ENCODE data around the gene TXNRD2.

TXNRD2 gene

DNA sequence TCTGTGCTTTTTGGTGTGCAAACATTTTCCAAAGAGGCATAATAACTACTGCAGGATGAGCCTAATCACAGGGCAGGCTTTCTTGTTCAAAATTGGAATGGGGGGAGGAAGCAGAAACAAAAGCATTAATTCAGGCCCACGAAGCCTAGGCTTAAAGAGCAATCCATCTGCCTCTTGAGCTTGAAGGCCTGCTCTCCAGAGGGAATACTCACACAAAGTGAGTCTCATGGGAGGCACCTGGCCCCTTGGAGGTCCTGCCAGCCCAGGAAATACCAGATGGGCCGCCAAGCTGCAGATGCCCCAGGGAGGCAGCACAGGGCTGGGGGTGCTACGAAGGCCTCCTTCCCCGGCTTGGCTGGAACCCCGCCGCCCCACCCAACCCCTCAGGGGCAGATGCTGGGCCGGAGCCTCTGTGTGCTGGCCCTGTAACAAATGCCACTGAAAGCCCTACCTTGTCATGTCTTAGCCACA, 39.3 kb downstream of the TXNRD2 start:
- no peak for DNase-seq

DNA sequence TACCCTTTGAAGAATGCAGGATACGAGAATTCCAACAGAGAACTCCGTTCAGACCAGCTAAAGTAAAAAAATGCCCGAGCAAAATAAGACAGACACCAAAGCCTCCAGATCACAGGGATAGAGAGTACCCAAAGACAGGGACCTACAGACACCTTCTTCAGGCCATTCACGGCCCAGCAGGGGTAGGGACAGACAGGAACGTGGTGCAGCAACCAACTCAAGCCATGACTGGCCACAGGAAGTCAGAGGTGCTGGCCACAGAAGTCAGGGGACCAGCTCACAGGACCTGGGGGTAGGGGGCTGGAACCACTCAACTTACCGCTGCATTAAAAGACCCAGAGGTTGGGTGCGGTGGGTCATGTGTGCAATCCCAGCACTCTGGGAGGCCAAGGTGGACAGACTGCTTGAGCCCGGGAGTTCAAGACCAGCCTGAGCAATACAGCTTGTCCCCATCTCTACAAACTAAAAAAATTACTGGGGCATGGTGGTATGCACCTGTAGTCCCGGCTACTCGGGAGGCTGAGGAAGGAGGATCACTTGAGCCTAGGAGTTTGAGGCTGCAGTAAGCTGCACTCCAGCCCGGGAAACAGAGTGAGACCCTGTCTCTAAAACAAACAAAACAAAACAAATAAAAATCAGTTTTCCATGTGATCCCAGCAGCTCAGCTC, 39.9 kb downstream of the TXNRD2 start:
- DNase-seq = no peak

DNA sequence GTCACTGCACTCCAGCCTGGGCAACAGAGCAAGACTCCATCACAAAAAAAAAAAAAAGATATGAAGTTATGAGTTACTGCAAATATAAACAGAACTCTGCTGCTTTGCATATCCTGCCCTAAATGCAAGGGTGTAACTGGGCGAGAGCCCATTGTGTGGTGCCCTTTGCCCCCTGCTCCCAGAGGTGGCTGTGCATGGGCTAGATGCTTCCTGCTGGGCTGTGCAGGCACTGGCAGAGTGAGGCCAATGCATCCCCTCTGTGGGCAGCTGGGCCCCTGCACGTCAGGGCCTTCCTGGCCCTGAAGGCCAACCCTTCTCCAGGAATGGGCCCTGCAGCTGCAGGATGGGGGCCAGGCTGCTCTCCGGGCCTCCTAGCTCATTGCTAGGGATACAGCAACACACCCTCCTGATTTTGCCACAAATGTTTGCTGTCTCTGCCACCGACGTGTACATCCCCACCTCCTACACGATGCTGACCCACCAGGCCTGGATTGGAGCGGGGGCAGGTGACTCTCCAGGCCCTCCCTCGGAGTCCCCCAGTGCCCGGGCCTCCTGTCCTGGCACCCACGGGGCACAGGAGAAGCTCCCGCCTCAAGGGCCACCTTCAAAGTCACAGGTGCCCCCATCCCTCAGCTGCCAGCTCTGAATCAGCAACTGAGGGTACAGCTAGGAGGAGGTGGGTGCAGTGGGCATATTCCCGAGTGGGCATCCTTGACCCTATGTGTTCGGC, 40.7 kb downstream of the TXNRD2 start:
- DNase-seq = no peak

DNA sequence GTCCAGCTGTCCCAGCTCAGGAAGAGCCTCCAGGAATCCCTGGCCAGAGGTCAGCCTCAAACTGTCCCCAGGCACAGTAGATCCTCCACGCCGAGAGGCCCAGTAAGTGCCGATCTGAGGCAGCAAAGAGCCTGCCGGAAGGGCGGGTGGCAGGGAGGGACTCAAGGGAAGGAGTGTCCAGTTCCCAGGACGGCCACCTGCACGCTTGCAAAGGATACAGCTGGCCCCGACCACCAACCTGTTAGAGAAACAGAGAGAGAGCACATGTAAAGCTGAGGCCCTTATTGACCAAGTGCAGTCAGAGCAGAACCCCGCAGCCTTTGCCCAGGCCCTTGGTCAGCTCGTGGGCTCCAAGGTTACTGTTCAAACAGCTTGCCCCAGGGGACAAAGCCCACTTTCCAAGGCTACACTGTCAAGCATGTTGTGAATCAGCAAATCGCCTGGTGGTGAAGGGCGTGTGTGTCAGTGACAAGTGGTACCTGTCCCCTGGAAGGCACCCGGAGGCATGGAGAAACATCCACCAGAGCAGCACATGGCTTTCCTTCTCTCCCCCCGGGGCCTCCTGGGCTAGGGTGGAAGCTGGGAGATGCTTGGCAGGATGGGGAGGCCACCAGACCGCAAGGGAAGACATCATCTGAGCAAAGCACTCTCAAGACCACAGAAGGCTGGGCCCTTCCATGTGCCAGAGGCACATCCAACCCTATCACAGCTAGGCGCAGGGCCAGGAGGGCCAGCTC, 42.6 kb downstream of the TXNRD2 start:
- DNase-seq = no peak

DNA sequence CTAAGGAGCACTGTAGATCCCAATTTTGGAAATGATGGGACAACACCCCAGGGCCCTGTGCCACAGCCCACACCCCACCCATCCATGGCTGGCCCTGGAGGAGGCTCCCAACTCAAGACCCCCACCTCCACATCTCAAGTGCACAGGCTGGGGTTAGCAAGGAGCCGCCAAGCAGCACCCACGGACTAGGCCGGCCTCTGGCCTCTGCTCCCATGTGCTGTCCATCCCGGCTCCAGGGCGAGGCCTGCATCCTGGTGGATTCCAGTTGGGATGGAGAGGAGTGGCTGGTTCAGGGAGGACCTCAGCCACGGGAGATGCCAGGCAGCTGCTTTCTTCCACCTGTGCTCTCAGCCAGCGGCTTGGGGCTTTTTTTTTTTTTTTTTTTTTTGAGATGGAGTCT, 43.5 kb downstream of the TXNRD2 start:
- no peak for DNase-seq

DNA sequence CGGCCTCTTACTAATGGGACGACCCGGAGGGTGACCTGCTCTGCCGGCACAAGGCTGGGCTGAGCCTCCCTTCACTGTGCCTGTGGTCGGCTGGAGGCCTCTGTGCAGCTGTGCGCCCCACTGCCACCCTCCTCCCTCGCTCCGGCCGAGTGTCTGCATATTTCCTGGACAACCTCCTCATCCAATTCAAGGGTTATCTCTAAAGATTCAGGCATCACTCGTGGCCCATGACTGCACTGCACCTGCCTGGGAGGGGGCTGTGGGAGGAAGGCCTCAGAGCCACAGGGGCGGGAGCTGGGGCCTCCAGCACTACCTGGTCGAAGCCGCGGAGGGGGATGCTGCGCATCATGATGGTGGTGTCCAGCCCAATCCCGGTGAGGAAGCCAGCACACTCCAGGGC, 43.9 kb downstream of the TXNRD2 start:
- no peak for DNase-seq

DNA sequence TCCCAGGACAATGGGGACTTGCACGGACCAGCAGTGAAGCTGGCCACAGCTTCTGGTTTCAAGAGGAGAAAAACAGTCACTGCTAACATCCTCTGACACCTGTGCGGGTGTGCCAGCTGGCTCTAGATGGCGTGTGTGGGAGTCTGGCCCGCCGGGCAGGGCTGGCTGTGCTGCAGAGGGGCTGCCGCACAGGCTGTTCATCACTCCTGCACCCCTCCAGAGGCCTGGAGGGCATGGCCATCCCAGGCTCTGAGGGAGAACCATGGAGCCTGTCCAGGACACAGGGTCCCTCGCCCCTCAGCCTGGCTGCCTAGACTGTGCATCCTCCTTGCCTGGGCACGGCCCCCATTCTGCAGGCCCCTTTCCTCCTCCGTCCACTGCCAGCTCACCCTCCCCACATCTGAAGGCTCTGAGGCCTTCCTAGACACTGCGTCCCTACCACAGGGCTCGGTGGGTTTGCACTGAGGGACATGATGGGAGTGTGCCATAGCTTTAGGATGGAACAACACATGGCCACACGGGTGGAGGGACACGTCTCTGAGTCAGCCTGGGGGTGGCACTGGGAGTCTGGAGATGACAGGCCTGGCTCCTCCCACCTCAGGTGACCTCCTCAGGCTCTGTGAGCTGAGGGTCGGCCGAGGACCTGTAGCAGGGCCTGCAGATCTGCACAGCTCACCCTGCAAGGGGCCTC, 44.8 kb downstream of the TXNRD2 start:
- peak in 4 of 6 experiments; percentile 14 to 45 (median 30) for DNase-seq

DNA sequence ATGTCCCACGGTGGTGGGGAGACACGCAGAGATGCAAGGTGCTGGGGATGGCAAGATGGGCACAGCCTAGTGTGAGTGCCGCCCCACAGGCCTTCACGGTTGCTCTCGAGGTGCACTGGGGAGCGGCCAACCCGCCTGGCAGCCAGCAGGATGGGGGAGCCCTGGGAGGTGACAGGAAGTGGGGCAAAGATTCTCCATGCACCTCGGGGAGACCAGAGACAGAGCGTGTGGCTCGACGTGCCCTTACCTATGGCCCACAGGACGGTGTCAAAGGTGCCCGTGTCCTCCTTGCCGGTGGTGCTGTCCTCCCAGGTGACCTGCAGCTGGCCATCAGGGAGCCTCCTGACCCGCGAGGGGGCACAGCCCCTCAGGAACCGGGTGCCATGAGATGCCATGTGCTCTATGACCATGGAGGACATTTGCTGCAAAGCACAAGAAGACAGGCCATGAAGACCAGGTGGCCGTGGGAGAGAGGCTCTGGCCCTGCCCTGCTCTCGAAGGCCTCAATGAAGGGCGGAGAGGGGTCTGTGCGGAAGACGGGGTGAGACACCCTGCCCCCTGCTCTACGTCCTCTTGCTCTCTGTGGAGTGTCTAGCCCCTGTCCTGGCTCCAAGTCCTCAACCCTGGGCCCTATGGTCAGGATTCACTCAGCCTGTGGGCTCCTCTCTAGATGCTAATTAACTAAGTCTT, 46.3 kb downstream of the TXNRD2 start:
- peak in 2 of 6 experiments; percentile 11 to 21 for DNase-seq

DNA sequence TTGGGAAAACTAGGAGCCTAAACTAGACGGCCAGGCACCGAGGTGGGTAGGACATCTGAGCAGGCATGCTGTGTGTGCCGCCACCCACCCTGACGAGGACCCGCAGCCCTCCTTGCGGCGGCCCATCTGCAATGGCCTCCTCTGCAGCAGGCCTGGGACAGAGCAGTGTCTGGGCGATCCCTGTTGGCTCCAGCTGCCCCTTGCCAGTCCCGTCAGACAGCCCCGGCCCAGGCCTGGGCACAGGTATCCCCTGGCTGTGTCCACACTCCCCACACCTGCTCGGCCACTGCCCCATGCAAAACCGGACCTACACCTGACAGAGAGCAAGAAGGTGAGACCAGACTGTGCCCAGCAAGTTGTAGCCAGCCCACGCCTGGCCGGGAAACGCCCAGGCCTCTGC, 48.3 kb downstream of the TXNRD2 start:
- DNase-seq = no peak

DNA sequence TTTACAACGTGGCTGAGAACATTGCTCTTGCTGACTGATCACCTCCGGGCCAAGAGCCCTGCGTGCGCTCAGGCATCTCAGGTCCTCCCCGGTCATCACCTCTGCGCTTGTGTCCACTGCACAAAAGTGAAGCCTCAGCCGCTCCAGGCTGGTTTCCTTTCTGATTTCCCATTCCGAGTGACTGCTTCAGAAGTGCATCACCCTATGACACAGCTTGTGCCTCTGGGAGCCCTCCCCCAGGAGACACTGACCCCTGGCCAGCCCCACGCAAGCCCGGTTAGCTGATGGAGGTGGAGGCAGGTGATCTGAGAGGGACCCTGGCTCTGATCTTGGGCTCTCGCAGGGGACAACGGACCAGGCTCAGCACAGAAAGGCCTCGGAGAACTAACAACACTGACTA, 48.7 kb downstream of the TXNRD2 start:
- DNase-seq = no peak

DNA sequence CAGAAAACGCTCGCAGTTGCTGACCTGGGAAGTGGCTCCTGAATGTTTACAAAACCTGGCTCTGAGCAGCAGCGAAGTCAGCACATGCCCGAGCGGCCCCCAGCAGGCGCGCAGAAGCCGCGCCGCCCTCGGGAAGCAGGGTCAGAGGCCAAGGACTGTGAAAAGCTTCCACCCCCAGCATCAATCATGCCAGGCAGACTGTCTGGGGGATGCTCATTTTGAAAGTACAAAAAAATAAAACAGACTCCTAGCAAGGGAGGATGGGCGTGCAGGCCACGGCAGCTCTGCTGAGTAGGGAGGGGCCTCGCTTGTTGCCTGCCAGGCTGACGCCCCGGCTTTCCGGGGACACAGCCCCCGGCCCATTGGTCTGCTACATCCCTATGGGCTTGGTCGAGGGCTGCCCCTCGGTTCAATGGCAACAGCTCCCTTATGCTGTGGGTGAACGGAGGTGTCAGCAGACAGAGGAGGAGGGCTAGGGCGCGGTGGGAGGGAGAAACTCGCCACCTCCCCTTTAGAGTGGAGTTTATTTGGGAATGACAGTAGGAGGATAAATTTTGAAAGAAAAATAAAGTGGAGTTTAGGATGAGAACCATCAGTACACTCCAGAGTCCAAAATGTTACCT, 49.2 kb downstream of the TXNRD2 start:
- DNase-seq = peak; percentile 45 to 72 (median 58)

DNA sequence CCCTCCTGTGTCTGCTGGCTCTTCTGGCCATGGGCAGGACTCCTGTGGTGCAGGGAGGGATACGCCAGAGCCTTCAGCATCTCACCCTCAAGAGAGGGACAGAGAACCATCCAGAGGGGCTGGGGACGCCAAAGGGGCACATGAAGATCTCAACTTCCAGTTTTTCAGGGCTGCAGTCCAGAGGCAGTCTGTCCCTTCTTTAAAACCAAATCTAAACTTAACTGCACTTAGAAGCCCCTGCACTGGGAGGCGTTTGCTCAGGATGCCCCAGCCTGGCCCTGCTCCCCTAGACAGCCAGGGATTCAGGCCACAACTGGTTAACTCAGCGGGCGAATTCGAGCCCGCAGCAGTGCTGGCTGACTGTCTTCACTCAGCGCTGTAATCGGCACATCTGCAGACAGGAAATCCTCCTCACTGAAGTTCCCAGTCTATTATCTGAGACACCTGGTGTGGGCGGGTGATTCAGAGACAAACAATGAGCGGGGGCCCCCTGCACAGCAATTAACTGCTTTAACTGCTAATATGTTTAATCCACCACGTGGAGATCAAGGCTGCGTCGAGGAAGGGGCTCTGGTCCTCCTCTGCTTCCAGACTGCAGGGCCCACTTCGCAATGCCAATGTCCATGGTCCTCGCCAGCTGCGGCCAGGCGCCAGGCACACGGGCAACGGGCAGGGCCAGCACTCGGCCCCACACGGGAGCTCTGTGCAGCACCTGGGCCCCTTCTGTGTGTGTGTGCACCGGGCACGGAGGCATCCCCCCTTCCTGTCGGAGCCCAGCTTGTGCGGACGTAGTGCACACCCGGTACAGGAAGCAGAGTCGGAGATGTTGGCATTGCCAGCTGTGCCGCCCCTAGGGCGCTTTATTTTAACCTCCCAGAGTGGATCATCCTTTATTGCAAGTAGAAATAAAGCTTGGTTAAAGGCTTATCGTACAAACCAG, 50.0 kb downstream of the TXNRD2 start:
- DNase-seq = peak; percentile 67 to 86 (median 80)

DNA sequence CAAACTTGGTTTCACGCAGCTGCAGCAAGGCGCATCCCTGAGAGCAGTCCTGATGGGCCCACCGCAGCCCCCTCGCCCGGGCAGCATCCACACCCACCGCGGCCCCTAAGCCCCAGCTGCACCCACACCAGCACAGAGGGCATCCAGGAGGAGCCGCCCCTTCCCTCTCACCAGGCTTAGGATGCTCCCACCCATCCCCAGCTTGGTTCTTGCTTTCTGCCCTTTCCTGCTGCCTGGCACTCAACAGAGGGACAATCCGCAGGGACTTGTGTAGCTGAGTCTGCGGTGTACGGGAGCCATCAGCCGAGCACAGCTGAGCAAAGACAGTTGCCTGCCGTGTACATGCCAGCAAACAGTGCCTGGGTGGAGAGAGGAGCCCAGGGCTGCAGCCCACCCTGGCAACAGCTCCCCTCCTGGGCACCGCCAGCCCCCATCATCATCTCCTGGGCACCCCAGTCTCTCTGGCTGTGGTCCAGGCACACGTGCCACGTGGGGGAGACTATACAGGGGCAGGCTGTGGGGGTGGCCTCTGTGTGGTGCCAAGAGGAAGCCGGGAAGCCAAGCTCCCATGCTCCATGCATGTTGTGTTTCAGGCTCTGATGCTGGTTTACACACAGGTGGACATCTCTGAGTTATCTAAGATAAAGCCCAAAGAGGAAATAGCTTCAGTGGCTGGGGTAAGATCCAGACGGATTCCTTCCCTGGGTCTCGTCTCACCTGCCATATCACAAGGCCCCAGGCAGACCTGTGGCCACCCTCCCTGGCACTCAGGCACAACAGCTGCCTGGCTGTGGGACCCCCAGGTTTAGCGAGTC, 50.9 kb downstream of the TXNRD2 start:
- peak in 1 of 6 experiments; percentile 37 for DNase-seq

DNA sequence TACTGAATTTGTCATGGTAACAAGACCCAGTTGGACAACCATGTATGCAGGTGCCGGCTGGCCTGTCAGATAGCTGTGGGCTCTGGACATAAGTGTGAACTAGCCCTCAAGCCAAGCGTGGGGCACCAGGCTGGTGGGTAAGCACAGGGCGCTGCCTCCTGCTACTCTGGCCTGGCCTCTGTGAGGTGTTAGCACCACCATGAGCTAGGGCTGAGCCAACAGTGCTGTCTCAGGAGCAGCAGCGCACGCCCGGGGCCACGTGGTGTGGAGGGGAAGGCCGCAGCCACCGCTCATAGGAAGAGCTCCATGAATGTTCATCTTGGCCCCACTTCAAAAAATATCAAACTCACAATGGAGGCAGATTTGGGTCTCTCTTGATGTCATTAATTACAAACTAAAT, 51.7 kb downstream of the TXNRD2 start:
- DNase-seq = peak in 3 of 6 experiments; percentile 28 to 34 (median 28)

DNA sequence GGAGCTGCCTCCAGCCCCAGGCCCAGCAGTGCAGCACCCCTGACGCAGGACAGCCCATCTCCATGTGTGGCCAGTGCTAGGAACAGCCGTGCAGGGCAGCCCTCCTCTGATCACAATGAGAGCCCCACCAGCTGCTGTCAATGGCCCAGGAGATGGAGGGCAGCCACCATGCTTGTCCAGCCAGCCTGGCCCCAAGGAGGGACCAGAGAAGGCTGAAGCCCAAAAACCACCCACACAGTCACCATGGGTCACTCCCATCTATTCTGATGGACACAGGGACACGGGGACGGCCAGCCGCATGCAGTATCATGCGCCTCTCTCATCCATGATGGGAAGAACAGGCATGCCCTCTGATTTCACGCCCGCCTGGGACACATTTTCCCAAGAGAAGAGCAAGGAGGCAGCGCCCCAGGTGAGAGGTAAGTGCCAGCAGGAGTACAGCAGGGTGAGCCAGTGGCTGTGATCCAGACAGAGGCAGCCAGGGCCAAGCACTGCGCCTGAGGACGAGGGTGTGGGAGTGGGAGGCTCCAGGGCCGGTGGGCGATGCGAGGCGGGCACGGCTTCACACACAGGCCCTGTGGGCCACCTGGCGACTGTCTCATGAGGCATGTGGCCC, 53.4 kb downstream of the TXNRD2 start:
- DNase-seq = no peak

DNA sequence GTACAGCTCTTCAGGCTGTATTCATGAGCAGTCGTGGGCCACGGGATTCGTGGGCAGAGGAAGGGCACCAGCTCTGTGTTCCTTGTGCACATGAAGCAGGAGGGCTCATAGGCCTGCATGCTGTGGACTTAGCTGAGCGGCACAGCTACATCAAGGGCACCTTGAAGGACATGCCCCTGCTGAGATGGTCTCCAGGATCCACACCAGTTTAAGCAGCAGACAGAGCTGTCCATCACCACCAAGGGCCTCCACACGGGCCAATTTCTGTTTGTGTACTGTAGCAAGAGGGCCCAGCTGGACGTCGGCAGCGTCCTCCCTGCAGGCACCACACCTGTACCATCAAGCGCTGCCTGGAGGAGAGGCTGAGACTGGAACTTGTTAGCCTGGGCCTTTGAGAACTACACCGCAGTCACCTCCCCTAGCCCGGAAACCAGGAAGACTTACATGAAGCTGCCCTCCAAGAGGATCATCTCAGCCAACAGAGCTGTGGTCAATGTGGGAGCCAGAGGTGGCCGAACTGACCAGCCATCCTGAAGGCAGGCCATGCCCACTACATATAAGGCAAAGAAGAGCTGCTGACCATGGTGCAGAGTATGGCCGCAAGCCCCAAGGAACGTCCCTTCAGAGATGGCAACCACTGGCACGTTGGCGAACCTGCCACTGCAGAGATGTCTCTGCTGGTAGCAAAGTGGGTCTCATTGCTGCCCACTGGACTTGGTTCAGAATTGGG, 54.2 kb downstream of the TXNRD2 start:
- peak in 1 of 6 experiments; percentile 35 for DNase-seq

DNA sequence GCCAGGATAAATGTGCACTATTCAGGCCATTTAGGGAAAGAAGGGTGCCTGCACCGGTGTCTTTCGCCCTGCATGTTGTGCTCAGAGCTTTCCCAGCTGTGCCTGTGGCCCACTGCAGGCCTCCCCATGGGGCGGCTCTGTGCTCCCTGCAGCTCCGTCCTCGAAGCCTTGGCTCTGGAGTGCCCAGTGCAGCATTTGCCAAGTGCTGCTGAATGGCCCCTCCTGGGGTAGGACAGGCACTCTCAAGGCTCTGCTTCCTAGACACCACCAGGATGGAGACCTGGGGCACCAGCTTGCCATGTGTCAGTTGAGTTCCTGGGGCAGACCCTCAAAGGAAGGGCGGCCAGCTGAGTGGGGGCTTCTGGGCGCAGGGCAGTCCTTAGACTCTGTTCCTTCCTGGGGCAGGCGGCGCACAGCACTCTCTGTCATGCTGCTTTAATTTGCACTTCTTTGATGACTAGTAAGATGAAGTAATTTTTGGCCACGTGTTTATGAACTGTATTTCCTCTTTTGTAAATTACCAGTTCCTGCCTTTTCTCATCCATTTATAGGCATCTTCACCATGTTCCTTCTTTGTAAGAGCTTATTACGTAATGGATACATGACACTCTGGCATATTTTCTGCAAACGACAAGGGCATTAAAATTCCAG, 54.9 kb downstream of the TXNRD2 start:
- peak; percentile 28 to 71 (median 60) for DNase-seq
